ENCODE data around the gene LMTK3.

The LMTK3 gene

DNA sequence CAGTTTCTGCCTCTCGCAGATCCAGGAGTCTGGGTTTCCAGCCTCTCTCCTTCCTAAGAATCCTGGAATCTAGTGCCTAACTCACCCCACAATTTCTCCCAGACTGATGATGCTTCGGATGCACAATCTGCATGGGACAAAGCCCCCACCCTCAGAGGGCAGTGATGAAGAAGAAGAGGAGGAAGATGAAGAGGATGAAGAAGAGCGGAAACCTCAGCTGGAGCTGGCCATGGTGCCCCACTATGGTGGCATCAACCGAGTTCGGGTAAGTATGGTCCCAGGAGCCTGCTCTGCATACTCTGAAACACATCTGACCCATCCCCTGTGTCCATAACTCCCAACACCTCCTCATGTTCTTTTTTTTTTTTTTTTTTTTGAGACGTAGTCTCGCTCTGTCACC lies 65.1 kb downstream of the LMTK3 start:
- no peak for DNase-seq (ENCODE audit: low read depth in 2 of 2)

DNA sequence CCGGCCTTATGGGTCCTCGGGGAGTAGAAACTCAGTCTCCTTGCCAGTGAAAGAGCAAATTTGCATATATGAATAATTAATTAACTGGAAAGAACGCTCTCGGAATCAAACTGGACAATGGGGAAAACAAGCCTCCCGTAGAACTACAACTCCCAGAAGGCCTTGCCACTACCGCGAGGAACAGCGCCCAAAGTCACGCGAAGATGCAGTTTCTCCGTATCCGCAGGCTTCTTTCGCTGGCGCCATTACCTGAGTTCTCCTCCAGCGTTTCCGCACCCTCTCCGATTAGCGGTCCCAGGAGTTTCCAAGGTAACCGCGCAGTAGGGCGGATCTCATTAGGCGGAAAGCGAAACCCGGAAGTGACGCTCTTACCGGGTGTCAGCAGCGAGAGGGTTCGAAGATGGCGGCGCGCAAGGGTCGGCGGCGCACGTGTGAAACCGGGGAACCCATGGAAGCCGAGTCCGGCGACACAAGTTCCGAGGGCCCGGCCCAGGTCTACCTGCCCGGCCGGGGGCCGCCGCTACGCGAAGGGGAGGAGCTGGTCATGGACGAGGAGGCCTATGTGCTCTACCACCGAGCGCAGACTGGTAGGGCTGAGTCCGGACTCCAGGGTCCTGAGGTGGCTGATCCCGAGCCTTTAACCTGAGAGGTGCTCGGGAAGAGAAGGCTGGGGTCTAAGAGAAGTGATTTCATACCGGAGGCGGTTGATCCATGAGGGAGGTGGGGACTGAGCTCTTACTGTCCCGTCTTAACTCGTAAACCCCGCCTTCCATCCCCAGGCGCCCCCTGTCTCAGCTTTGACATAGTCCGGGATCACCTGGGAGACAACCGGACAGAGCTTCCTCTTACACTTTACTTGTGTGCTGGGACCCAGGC lies 65.8 kb downstream of the LMTK3 start, which contains the start of gene GRWD1:
Gene GRWD1, plus strand, starts transcription at position 378 of the 876 bp plus-strand sequence. Its CDS starts 23 bp downstream, at position 401.
- DNase-seq (ENCODE audit: low read depth in 2 of 2), result peak; percentile 90 to 95

DNA sequence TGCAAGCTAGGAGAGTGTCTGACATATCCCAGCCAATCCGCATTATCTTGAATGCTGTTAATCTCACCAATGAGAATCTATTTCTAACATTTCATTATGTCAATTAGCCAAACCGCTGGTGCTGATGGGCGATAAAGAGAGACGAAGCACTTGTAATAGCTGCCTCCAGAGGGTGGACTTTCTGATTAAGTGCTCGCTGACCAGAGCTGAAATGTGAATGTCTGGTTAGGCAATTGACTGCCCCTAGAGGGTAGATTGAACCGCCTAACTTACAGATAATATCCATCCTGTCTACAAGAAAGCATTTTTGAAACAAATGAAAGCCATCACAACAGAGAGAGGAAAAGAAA lies 66.4 kb downstream of the LMTK3 start:
- no peak for DNase-seq (ENCODE audit: low read depth in 2 of 2)

DNA sequence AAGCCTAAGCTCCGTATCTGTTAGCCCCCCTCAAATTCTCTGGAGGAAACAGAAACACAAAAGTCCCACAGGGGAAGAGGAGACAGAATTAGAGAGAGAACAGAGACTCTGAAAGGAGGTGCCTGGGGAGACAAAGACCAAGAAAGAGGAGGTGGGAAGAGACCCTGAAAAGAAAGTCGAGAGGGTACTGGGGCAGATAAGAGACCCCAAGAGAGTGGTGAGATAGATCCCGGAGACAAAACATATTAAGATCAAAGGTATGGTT lies 66.8 kb downstream of the LMTK3 start:
- DNase-seq (ENCODE audit: low read depth in 2 of 2), result no peak

DNA sequence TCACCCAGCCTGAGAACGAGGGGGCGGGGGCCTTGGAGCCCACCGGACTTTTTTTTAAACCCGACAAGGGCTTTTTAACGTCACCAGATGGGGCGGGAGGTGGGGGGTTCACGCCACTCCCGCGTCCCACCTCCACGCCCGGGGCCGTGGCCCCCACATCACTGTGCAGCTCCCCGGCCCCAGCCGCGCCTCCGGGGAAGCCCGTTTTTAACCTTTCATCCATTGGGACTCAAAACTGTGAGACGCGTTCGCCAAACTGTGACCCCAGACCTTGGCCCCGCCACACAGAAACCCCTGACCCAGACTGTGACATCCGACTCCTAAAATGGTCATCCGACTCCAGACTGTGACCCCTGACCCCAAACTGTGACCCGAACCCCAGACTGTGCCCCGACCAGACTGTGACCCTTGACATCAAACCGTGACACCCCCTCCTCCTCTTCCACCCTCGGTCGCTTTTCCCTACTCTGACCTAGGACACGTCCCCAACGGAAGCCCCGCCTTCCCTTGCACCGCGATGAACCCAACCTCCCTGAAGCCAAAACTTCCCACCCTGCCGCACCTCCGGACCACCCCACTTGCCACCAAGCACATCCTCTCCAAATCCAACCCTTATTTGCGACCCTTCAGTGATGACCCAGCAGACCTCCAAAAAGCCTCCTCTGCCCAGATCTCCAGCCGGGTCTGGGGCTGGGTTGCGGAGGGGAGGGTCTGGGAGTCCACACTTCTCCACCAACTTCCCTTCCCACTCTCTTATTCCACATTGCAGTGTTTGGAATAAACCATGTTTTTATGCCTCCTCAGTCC lies 67.3 kb downstream of the LMTK3 start:
- DNase-seq (ENCODE audit: low read depth in 2 of 2), result no peak

DNA sequence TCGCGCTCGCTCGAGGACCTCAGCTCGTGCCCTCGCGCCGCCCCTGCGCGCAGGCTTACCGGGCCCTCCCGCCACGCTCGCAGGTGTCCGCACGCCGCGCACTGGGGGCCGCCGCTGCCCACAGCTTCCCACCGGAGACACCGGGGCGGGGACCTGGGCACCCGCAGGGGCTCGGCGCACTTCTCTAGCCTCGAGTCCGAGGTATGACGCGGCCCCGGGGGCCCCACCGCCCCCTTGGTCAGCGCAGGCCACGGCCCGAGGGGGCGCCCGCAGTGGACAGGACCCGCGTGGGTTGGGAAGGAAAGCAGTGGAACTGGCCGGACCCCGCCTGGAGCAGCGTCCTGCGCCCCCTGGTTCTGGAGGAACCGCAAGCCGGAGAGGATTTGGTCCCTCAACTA lies 67.9 kb downstream of the LMTK3 start:
- no peak for DNase-seq (ENCODE audit: low read depth in 2 of 2)

DNA sequence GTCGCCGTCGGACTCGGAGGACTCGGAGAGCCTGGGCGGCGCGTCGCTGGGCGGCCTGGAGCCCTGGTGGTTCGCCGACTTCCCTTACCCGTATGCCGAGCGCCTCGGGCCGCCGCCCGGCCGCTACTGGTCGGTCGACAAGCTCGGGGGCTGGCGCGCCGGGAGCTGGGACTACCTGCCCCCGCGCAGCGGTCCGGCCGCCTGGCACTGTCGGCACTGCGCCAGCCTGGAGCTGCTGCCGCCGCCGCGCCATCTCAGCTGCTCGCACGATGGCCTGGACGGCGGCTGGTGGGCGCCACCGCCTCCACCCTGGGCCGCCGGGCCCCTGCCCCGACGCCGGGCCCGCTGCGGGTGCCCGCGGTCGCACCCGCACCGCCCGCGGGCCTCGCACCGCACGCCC lies 68.4 kb downstream of the LMTK3 start:
- DNase-seq (ENCODE audit: low read depth in 2 of 2), result no peak

DNA sequence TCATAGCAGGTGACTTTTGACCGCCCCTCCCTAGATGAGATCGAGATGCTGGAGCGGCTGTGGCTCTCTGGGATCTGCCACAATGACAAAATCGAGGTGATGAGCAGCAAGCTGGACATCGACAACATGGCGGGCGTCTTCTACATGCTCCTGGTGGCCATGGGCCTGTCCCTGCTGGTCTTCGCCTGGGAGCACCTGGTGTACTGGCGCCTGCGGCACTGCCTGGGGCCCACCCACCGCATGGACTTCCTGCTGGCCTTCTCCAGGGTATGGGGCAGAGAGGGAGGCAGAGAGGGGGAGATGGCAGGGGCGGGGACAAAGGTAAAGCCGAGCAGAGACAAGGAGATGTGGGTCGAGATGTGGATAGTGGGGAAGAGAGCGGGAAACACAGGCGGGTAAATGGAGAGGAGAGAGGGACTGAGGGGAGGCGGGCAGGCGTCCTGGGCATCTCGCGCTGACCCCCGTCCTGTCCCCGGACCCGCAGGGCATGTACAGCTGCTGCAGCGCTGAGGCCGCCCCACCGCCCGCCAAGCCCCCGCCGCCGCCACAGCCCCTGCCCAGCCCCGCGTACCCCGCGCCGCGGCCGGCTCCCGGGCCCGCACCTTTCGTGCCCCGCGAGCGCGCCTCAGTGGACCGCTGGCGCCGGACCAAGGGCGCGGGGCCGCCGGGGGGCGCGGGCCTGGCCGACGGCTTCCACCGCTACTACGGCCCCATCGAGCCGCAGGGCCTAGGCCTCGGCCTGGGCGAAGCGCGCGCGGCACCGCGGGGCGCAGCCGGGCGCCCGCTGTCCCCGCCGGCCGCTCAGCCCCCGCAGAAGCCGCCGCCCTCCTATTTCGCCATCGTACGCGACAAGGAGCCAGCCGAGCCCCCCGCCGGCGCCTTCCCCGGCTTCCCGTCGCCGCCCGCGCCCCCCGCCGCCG lies 69.3 kb downstream of the LMTK3 start:
- no peak for DNase-seq (ENCODE audit: low read depth in 2 of 2)

DNA sequence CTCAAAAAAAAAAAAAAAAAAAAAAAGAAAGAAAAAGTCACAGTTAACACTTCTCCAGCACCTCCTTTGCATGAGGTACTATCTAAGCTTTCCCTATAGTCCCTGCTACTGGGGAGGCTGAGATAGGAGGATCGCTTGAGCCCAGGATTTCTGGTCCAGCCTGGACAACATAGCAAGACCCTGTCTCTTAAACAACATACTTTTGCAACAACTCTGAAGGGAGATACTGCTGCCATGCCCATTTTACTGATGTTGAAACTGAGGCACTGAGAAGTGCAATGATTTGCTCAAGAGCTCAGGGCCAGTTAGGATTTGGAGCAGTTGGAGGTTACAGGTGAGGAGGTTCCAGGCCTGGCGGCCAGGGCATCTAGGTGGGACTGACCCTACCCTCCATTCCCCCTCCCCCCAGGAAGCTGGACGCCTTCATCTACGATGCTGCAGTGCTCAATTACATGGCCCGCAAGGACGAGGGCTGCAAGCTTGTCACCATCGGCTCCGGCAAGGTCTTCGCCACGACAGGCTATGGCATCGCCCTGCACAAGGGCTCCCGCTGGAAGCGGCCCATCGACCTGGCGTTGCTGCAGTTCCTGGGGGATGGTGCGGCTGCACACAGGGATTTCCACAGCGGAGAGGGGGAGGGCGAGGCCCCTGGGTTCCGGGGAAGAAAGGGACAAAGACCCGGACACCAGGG lies 70.1 kb downstream of the LMTK3 start:
- DNase-seq (ENCODE audit: low read depth in 2 of 2), result no peak

DNA sequence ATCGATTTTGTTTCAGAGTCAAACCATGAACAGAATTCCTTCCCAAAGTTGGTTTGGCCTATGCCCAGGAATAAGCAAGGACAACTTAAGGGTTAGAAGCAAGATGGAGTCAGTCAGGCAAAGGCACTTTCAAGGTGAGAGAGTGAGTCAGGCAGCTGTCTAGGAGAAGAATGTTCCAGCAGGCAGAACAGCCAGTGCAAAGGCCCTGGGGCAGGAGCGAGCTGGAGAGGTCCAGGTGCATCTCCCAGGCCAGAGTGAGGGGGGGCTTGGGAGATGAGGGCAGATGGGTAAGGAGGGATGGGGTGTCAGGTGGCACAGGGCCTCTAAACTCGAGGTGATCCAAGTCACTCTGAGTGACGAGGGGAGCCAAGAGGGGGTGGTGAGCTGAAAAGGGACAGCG lies 75.0 kb downstream of the LMTK3 start:
- no peak for DNase-seq (ENCODE audit: low read depth in 2 of 2)
